ENCODE measurements around the gene GRID1.

The GRID1 gene

GRCh38 chr10:86160890-86161585 lies 205.6 kb downstream of the GRID1 start:
- Histone ChIP-seq H3K4me3 (ENCODE audit: low read depth, low read length, poor library complexity, severe bottlenecking) (no peak overlapping the region), H3K9me3 (ENCODE audit: low read length) (no peaks in the 10 kb centered on the region), H3K4me1 (ENCODE audit: insufficient read depth, low read length, severe bottlenecking) (no peaks in the 10 kb centered on the region), H3F3A (ENCODE audit: insufficient read depth, low read length) (no peaks in the 10 kb centered on the region), H2AFZ (ENCODE audit: low read length) (no peak overlapping the region), H3K79me2 (ENCODE audit: insufficient read depth, low read length) (no peaks in the 10 kb centered on the region), H4K20me1 (ENCODE audit: insufficient read depth, low read length) (no peaks in the 10 kb centered on the region), H3K27ac (ENCODE audit: low read depth, low read length, poor library complexity, severe bottlenecking) (no peak overlapping the region), H3K36me3 (ENCODE audit: insufficient read depth, low read length) (no peaks in the 10 kb centered on the region), H3K27me3 (ENCODE audit: insufficient read depth, low read length) (no peaks in the 10 kb centered on the region), H3K9ac (ENCODE audit: low read length) (no peak overlapping the region), H3K9me2 (ENCODE audit: low read depth, low read length) (no peaks in the 10 kb centered on the region), H3K4me2 (ENCODE audit: low read length) (no peak overlapping the region)
- TF ChIP-seq EZH2 (IDR thresholded peaks at IDR 0.05; ENCODE audit: borderline replicate concordance, low read length) (no peak), CTCF (IDR thresholded peaks at IDR 0.05; ENCODE audit: low read length) (no peak)

- Histone ChIP-seq H3F3A (ENCODE audit: insufficient read depth, low read length) (no peaks in the 10 kb centered on the region), H3K27ac (ENCODE audit: low read depth, low read length, poor library complexity, severe bottlenecking) (no peak overlapping the region), H3K27me3 (ENCODE audit: insufficient read depth, low read length) (no peaks in the 10 kb centered on the region), H2AFZ (ENCODE audit: low read length) (no peak overlapping the region), H3K79me2 (ENCODE audit: insufficient read depth, low read length) (no peaks in the 10 kb centered on the region), H3K4me1 (ENCODE audit: insufficient read depth, low read length, severe bottlenecking) (no peaks in the 10 kb centered on the region), H3K4me3 (ENCODE audit: low read depth, low read length, poor library complexity, severe bottlenecking) (no peak overlapping the region), H3K9ac (ENCODE audit: low read length) (no peak overlapping the region), H3K4me2 (ENCODE audit: low read length) (no peak overlapping the region), H3K9me3 (ENCODE audit: low read length) (no peaks in the 10 kb centered on the region), H3K36me3 (ENCODE audit: insufficient read depth, low read length) (no peaks in the 10 kb centered on the region), H3K9me2 (ENCODE audit: low read depth, low read length) (no peaks in the 10 kb centered on the region), H4K20me1 (ENCODE audit: insufficient read depth, low read length) (no peaks in the 10 kb centered on the region)
- TF ChIP-seq CTCF (IDR thresholded peaks at IDR 0.05; ENCODE audit: low read length), result no peak
- no peak for TF ChIP-seq EZH2 (IDR thresholded peaks at IDR 0.05; ENCODE audit: borderline replicate concordance, low read length)
These were observed 206.8 kb downstream of the GRID1 start for GRCh38 chr10:86159797-86160196.

- no peaks in the 10 kb centered on the region for H3F3A ChIP-seq (ENCODE audit: insufficient read depth, low read length)
- H2AFZ ChIP-seq (ENCODE audit: low read length), result no peak overlapping the region
- no peak overlapping the region for H3K27ac ChIP-seq (ENCODE audit: low read depth, low read length, poor library complexity, severe bottlenecking)
- no peaks in the 10 kb centered on the region for H3K36me3 ChIP-seq (ENCODE audit: insufficient read depth, low read length)
- H3K4me3 ChIP-seq (ENCODE audit: low read depth, low read length, poor library complexity, severe bottlenecking), result no peak overlapping the region
- H3K4me1 ChIP-seq (ENCODE audit: insufficient read depth, low read length, severe bottlenecking), result no peaks in the 10 kb centered on the region
- no peaks in the 10 kb centered on the region for H3K9me3 ChIP-seq (ENCODE audit: low read length)
- no peaks in the 10 kb centered on the region for H4K20me1 ChIP-seq (ENCODE audit: insufficient read depth, low read length)
- no peak overlapping the region for H3K4me2 ChIP-seq (ENCODE audit: low read length)
- no peaks in the 10 kb centered on the region for H3K79me2 ChIP-seq (ENCODE audit: insufficient read depth, low read length)
- H3K27me3 ChIP-seq (ENCODE audit: insufficient read depth, low read length), result no peaks in the 10 kb centered on the region
- TF ChIP-seq EZH2 (IDR thresholded peaks at IDR 0.05; ENCODE audit: borderline replicate concordance, low read length) (no peak), CTCF (IDR thresholded peaks at IDR 0.05; ENCODE audit: low read length) (no peak)
- H3K9me2 ChIP-seq (ENCODE audit: low read depth, low read length), result no peaks in the 10 kb centered on the region
- no peak overlapping the region for H3K9ac ChIP-seq (ENCODE audit: low read length)
These were observed 211.3 kb downstream of the GRID1 start for GRCh38 chr10:86155054-86155921.
